Astrocyte of the cerebellum (primary cell): Measurements from ENCODE around the gene TLR6.
"Not testable (repeated sequence)": the region's sequence is repeated elsewhere in the genome, so short reads cannot be mapped to it uniquely, and the experiment has no call there.

ENCODE experiments used
- DNase-seq: peaks from one replicate; pipeline ENCODE4 v3.0.0-alpha.2; 2011; ENCODE audit warnings: low read depth
- H3K4me3 ChIP-seq: 2 replicates; pipeline ENCODE4 v1.5.1; 2011; ENCODE audit warnings: mild to moderate bottlenecking, low read depth, low read length, moderate library complexity
- CTCF ChIP-seq: IDR thresholded peaks from 2 replicates; pipeline ENCODE4 v1.5.1; 2012; ENCODE audit warnings: low read length, low read depth, moderate library complexity, mild to moderate bottlenecking; ENCODE audit errors: missing control alignments
- in situ Hi-C: cut with HindIII; loops from 2 replicates; pipeline ENCODE4 v1.10.0; 2017; ENCODE audit warnings: low sequenced_read_pairs

The TLR6 gene

GRCh38 chr4:38818441-38818976 is 38.1 kb downstream of the TLR6 start:
- no peak for DNase-seq
- in situ Hi-C loops, result no loop called here
- no peak overlapping the region for H3K4me3 ChIP-seq
- no peak for TF ChIP-seq CTCF

DNA sequence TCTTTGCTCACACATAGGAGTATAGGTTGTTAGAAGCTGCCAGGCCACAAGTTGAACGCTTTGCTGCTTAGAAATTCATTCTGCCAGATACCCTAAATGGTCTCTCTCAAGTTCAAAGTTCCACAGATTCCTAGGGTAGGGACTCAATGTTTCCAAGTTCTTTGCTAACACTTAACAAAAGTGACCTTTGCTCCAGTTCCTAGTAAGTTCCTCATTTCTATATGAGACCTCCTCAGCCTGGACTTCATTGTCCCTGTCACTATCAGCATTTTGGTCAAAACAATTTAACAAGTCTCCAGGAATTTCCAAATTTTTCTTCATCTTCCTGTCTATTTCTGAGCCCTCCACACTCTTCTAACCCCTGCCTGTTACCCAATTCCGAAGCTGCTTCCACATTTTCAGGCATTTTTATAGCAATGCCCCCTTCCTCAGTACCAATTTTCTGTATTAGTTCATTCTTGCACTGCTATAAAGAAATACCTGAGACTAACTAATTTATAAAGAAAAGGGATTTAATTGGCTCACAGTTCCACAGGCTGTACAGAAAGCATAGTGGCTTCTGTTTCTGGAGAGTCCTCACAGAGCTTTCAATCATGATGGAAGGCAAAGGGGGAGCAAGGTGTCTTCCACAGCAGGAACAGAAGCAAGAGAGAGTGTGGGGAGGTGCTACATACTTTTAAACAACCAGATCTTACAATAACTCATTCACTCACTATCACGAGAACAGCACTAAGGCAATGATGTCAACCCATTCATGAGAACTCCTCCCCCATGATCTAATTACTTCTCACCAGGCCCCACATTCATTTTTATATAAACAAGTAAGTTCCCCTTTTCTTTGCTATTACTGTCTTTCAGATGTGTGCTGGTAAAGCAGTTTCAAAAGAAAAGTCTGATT is 40.5 kb downstream of the TLR6 start:
- TF ChIP-seq CTCF, result no peak
- H3K4me3 ChIP-seq, result no peak overlapping the region
- in situ Hi-C loops, result no loop called here
- DNase-seq, result no peak

GRCh38 chr4:38814386-38814785 is 42.2 kb downstream of the TLR6 start:
- in situ Hi-C loops, result no loop called here
- no peak for DNase-seq
- TF ChIP-seq CTCF, result no peak
- H3K4me3 ChIP-seq, result no peak overlapping the region

DNA sequence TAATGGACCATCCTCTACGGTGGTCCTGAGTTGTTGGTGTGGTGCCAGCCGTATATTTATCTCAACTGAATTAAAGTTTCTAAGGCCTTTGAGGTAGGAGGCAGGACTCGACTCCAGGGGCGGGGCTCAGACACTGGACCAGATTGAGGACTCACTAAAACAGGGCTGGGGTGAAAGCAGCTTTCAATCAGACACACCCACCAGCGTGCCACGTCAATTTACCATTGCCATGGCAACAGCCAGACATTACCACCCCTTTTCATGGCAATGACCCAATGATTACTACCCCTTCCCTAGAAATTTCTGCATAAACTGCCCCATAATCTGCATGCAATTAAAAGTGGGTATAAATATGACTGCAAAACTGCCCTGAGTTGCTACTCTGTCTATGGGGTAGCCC is 45.3 kb downstream of the TLR6 start:
- in situ Hi-C loops, result no loop called here
- TF ChIP-seq CTCF, result no peak
- H3K4me3 ChIP-seq, result no peak overlapping the region
- no peak for DNase-seq

GRCh38 chr4:38807462-38807861 is 49.2 kb downstream of the TLR6 start:
- H3K4me3 ChIP-seq, DNase-seq, in situ Hi-C loops: not testable (repeated sequence)

GRCh38 chr4:38806251-38806650 is 50.4 kb downstream of the TLR6 start:
- in situ Hi-C loops, H3K4me3 ChIP-seq: not testable (repeated sequence)

GRCh38 chr4:38805530-38806145 is 51.0 kb downstream of the TLR6 start:
- TF ChIP-seq CTCF, result no peak
- DNase-seq, result no peak
- no peak overlapping the region for H3K4me3 ChIP-seq
- in situ Hi-C loops, result no loop called here

More at GRCh38 chr4:38806251-38806650, 50.4 kb downstream of the TLR6 start:
- not testable (repeated sequence) for DNase-seq
